HG03575 (cell line): Measurements from ENCODE around the gene COG3.
A peak's percentile ranks its signal among the peaks of the same experiment; 100 is the strongest.
"Not testable (repeated sequence)": the region's sequence is repeated elsewhere in the genome, so short reads cannot be mapped to it uniquely, and the experiment has no call there.

ENCODE experiments used
- ATAC-seq: cut with Tn5 transposase; IDR thresholded peaks from one replicate; pipeline ENCODE4 v1.9.1; 2021; ENCODE audit not compliant: unreplicated experiment, insufficient number of reproducible peaks, low FRiP score; ENCODE audit errors: extremely low read depth

The COG3 gene, protein sequence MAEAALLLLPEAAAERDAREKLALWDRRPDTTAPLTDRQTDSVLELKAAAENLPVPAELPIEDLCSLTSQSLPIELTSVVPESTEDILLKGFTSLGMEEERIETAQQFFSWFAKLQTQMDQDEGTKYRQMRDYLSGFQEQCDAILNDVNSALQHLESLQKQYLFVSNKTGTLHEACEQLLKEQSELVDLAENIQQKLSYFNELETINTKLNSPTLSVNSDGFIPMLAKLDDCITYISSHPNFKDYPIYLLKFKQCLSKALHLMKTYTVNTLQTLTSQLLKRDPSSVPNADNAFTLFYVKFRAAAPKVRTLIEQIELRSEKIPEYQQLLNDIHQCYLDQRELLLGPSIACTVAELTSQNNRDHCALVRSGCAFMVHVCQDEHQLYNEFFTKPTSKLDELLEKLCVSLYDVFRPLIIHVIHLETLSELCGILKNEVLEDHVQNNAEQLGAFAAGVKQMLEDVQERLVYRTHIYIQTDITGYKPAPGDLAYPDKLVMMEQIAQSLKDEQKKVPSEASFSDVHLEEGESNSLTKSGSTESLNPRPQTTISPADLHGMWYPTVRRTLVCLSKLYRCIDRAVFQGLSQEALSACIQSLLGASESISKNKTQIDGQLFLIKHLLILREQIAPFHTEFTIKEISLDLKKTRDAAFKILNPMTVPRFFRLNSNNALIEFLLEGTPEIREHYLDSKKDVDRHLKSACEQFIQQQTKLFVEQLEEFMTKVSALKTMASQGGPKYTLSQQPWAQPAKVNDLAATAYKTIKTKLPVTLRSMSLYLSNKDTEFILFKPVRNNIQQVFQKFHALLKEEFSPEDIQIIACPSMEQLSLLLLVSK

DNA sequence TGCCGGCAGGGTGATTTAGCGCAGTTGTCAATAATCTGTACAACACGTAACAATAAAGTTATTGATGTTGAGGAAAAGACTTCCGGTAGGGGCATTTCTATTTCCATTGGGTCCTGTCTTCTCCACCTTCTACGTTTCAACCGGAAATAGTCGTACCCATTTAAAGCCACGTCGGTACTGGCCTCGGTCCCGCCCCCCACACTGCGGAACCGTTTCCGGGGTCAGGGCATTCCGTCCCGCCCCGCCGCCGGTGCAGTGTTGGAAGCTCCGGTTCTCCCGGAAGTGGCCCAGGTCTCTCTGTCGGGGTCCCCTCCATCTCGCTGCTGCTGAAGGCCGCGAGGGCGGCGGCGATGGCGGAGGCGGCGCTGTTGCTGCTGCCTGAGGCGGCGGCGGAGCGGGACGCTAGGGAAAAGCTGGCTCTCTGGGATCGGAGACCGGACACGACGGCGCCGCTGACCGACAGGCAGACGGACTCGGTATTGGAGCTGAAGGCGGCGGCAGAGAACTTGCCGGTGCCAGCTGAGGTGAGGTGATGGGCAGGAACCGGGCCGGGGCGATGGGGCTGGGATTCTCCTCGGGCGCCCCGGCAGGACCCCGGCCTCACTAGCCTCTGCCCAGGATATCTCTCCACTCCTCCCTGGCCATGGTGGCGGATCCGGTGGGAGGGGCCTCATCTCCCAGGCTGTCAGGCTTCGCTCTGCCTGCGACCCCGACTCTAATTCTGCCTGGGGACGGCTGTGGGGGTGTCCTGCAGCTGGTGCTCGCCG, at the start of gene COG3:
COG3 (plus strand) TSS at position 253 of the 767 bp plus-strand sequence; CDS start at position 351, 98 bp downstream.
- peak; percentile 64 for ATAC-seq

DNA sequence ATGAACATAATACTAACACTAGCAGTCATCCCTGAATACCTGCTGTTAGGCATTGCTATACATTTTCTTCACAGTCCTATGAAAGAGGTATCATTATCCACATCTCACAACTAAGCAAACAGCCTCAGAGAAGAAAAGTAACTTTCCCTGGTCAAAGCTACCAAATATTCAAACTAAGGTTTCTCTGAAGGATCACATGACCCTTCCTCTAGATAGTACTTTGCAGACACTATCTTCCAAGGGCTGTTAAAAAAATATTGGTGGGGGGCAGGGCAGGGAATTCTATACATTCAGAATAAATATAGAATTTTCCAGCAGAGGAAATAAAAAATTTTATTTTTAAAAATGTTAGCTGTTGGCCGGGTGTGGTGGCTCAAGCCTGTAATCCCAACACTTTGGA, 49.6 kb upstream of the COG3 start:
- ATAC-seq, result no peak

DNA sequence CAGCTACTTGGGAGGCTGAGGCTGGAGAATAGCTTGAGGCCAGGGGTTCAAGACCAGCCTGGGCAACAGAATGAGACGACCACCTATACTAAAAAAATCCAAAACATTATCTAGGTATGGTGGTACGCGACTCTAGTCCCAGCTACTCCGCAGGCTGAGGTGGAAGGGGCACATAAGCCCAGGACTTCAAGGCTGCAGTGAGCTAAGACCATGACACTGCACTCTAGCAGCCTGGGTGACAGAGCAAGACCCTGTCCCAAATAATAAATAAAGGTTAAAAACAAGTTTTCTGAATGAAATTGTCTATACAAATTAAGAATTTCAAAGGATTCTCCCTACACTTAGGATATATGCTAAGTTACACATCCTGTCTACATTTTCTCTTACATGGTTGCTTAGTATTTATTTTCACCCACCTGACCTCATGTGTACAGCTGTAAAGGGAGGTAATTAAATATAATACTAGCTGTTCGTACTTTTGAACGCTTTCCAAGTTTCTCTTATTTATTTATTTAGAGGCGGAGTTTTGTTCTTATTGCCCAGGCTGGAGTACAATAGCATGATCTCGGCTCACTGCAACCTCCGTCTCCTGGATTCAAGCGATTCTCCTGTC, 48.1 kb upstream of the COG3 start:
- ATAC-seq, result no peak

DNA sequence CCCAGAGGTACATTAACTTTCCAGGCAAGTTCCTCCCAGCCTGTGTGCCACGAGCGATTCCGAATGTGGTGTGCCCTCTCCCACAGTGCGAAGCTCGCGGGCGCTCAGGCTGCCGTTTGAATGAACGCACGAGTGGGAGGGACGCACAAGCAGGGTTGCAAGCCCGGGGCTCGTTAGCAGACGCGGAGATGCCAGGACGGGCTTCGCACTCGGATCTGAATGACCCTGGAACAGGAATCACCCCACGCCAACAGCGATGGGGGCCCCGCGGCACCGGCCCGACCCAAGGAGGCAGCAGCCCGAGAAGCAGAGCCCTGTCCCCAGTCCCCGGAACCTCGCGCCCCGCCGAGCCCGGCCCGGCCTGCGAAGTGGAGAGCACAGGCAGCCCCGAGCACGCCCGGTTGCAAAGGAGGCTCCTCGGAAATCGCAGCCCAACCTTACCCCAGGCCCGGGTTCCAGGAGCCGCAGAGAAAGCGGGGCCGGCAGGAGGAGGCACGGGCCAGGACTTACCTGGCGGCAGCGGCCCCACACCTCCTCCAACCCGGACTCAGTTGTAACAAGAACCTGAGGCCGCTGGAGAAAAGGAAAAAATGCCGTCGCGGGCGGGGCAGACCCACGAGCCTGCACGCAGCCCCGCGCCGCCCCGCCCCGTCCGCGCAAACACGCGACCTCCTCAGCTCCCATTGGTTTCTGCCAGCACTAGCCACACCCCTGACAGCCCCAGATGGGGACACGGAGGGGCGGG, 46.8 kb upstream of the COG3 start, which contains the start of gene SLC25A30:
SLC25A30 (minus strand) TSS at position 584 of the 745 bp plus-strand sequence. CDS start 6,948 bp downstream, outside the sequence.
- peak; percentile 48 for ATAC-seq

DNA sequence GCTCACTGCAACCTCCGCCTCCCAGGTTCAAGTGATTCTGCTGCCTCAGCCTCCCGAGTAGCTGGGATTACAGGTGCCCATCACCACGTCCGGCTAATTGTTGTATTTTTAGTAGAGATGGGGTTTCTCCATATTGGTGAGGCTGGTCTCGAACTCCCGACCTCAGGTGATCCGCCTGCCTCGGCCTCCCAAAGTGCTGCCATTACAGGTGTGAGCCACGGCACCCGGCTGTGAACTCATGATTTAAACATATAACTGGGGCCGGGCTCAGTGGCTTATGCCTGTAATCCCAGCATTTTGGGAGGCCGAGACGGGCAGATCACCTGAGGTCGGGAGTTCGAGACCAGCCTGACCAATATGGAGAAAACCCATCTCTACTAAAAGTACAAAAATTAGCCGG, 45.4 kb upstream of the COG3 start:
- ATAC-seq, result not testable (repeated sequence)

DNA sequence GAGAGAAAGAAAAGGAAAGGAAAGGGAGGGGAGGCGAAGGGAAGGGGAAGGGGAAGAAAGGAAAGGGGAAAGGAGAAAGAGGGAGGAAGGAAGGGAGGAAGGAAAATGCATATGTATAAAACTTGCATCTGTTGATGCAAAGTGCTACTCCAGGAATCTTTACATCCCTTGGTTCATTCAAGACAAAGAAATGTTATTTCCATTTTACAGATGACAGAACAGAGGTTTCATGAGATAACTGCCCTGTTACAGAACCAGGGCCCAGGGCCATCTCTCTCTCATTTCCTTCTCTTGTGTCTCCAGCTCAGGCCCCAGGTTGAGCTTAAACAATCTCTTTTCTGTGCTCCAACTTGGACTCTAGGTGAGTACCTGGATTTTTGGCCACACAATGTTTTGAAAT, 44.8 kb upstream of the COG3 start:
- no peak for ATAC-seq

DNA sequence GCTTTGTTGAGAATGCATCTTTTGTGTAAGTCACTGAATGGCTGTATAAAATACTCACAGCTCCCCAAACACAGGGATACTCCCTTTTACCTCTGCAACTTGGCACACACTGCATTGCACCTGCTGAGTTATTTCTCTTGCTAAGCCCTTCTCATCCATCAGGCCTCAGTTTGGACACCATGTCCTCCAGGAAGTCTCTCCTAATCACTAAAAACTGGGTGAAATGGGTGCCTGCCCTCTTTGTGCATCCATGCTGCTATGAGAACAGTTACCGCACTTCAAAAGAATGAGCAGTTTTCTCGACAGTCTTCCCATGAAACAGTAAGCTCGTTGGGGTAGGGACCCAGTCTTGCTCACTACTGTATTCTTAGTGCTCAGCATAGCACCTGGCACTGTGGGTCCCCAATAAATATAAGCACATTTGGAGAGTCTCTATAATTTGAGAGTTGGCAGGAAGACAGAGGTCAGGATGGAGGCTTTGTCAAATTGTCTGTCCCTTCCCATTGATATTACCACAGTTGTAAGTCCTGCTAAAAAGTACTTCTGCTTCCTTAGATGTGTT, 41.9 kb upstream of the COG3 start:
- ATAC-seq, result no peak

DNA sequence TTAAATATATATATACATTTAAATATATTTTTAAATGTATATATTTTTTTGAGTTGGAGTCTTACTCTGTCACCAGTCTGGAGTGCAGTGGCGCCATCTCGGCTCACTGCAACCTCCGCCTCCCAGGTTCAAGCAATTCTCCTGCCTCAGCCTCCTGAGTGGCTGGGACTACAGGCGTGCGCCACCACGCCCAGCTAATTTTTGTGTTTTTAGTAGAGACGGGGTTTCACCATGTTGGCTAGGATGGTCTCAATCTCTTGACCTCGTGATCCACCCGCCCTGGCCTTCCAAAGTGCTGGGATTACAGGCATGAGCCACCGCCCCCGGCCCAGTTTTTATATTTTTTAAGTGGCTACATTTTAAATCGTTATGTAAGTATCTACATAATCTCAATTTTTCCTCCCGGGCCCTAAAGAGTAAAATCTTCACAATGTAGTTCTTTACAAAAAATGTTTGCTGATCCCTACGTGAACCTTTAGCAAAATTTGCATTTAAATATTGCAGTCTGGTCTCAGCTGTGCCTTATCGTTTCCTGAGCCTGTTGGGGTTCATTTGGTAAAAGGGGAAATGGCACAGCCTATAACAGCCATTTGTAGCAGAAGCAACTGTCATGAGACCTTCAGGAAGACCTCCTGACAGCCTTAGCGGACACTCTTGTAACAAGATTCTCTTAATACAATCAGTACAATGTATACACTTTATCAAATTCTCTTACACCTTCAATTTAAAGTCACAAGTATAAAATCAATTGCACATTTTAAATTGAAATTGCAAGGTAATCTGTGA, 38.5 kb upstream of the COG3 start:
- ATAC-seq, result not testable (repeated sequence)

DNA sequence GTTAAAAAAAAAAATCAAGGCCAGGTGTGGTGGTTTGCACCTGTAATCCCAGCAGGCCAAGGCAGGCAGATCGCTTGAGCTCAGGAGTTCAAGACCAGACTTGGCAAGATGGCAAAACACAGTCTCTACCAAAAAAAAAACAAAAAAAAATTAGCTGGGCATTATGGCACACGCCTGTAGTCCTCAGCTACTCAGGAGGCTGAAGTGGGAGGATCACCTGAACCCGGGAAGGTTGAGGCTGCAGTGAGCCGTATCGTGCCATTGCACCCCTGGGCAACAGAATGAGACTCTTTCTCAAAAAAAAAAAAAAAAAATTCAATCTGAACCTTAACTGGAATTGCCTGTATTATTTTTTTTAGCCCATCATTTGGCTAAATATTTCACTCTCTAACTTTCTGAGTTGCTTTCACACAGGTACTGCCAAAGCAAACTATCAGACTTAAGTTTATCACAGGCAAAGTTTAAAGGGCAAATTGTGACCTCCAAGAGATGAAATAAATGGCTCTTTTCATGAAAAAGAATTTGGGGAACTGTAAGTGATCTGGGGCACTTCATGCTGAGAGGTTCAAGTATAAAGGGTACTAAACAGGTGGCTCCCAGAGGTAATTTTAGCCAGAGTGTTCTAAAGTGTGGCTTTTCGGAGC, 31.9 kb upstream of the COG3 start:
- ATAC-seq, result no peak

DNA sequence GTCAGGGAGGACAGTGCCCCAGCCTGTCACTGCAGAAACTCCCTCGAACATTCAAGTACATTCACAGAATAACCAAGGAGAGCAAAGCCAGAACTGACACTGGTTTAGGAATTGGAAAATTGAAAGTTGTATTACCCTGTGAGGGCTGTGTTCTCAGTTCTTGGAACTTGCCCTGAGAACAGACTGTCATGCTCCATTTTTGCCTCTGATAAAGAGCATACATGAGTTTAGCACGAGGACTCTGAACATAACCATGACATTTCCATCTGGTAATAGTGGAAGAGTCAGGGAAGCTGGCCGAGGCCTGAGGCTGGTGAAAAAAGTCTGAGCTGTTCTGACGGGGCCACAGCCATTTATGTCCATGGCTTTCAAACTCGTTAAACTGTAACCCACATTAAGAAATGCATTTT, 31.4 kb upstream of the COG3 start:
- ATAC-seq, result no peak

DNA sequence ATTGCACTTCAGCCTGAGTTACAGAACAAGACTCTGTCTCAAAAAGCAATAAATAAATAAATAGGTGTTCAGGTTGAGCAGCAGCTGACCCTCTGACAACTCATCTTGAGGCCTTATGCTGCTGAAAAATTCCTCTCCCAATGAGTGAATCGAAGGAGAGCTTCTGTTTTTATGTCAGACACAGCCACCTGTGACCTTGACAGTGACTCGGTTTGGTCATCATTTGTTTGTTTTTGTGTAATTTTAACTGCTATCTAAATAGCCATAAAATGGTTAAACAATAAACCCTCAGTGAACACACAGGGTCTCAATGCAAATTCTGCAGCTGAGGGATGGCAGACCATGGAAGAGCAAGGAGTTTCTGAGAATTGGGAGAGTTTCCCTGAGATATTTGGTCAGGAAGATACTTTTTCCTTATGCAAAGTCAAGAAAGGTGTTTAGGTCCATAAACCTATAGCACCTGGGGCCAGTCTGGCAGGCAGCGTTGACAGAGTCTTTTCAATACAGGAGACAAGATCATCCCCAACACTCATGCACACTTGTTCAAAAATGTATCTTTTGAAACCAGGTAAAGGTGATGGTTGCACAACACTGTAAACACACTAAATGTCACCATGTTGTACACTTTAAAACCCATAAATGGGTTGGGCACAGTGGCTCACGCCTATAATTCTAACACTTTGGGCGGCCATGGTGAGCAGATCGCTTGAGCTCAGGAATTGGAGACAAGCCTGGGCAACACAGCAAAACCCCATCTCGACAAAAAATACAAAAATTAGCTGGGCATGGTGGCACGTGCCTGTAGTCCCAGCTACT, 30.0 kb upstream of the COG3 start:
- no peak for ATAC-seq

DNA sequence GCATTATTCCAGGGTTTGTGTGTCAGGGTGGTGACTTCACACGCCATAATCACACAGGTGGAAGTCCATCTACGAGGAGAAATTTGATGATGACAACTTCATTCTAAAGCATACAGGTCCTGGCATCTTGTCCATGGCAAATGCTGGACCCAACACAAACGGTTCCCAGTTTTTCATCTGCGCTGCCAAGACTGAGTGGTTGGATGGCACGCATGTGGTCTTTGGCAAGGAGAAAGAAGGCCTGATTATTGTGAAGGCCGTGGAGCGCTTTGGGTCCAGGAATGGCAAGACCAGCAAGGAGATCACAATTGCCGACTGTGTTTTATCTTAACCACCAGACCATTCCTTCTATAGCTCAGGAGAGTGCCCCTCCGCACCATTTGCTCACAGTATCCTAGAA, 28.4 kb upstream of the COG3 start:
- ATAC-seq, result no peak

DNA sequence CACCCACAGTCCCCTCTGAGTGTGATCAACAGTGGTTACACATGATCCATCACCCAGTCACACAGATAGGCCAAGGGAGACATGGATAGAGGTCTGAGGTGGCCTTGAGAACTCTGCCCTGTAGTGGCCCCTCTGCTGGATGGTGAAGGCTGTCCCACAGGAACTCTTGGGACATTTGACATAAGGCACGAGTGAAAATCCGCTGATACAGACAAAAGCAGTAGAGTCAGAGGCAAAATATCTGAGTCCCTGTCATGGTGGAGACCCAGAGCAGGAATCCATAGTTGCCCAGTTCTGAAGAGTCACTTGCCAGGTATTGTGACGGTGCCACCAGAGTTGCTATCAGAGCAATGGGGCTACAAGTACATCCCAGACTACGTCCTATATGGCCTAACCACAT, 27.8 kb upstream of the COG3 start:
- ATAC-seq, result no peak

DNA sequence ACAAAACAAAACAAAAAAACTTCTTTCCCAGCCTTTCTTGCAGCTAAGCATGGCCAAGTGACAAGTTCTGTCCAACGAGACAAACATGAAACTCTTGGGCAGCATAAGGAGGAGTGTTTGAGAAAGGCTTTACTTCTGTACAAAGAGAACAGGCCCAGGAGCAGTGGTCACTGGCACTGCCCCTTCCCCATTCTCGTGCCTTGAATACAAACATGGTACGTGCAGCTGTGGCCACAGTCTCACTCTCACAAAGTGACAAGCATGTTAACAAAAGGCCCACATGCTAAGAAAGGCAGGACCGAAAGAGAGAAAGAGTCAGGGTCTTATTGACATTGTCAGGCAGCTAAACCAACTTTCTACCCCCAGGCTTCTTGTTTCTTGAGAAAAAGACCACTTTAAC, 26.8 kb upstream of the COG3 start:
- ATAC-seq, result no peak

DNA sequence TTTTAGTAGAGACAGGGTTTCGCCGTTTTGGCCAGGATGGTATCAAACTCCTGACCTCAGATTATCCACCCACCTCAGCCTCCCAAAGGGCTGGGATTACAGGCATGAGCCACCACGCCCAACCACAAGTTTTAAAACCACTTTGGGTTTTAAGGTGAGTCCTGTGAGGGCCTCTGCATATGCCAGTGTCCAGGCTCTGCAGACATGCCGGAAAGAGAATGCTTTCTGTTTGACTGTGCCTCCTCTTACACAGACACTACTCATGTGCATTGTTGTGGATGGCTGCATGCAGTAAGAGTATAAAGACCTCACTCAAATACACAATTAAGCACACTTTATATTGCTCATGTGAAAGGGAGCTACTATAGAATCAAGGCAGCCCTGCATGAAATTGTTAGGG, 25.7 kb upstream of the COG3 start:
- no peak for ATAC-seq

DNA sequence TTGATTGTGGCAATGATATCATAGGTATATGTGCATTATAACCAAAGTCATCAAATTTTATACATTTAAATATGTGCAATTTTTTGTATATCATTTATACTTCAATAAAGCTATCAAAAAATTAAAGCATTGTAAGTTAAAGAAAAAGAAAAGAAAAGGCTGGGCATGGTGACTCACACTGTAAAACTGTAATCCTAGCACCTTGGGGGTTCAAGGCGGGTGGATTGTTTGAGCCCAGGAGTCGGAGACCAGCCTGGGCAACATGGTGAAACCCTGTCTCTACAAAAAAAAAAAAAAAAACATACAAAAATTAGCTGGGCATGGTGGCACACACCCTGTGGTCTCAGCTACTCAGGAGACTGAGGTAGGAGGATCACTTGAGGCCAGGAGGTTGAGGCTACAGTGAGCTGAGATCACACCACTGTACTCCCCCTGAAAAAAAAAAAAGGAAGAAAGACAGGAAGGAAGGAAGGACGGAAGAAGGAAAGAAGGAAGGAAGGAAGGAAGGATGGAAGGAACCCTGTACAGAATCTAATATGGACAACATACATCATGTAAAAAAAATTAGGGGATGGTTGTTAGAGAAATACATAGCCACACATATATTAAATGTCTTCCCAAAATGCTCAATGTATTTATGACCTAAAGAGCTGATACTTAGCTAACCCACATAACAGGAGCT, 24.8 kb upstream of the COG3 start:
- ATAC-seq, result no peak
